Hepatocyte (in vitro differentiated cells): ENCODE results near the gene ASIP. TPM values are rescaled to one million over a fixed set of nuclear protein-coding genes. Genes with fewer than 3 reads are reported as not detected.

Experiments
- DNase-seq: peaks from one replicate; pipeline ENCODE4 v3.0.0-alpha.2; 2016; ENCODE audit warnings: low spot score
- H2AFZ ChIP-seq: fragments of 200-600 bp; sonication (generic); 2 replicates; pipeline ENCODE4 v1.6.0; 2016; ENCODE audit warnings: antibody characterized with exemption, mild to moderate bottlenecking
- H3K27ac ChIP-seq: fragments of 200-600 bp; sonication (generic); 2 replicates; pipeline ENCODE4 v1.5.1; 2016; ENCODE audit warnings: mild to moderate bottlenecking
- H3K27me3 ChIP-seq: fragments of 200-600 bp; sonication (generic); 2 replicates; pipeline ENCODE4 v1.6.1; 2016
- H3K36me3 ChIP-seq: fragments of 200-600 bp; sonication (generic); replicated peaks from 2 replicates; pipeline ENCODE4 v1.5.1; 2016; ENCODE audit warnings: low read depth; ENCODE audit not compliant: insufficient read depth
- H3K4me1 ChIP-seq: fragments of 200-600 bp; sonication (generic); 2 replicates; pipeline ENCODE4 v1.5.1; 2016; ENCODE audit warnings: mild to moderate bottlenecking, moderate library complexity; ENCODE audit not compliant: insufficient read depth
- H3K4me2 ChIP-seq: fragments of 200-600 bp; sonication (generic); 2 replicates; pipeline ENCODE4 v1.6.0; 2016
- H3K4me3 ChIP-seq: fragments of 200-600 bp; sonication (generic); 2 replicates; pipeline ENCODE4 v1.5.1; 2016; ENCODE audit warnings: mild to moderate bottlenecking
- H3K79me2 ChIP-seq: fragments of 200-600 bp; sonication (generic); 2 replicates; pipeline ENCODE4 v1.6.0; 2017; ENCODE audit warnings: mild to moderate bottlenecking
- H3K9me2 ChIP-seq: fragments of 200-600 bp; sonication (generic); replicated peaks from 2 replicates; pipeline ENCODE4 v1.6.0; 2017; ENCODE audit warnings: mild to moderate bottlenecking; ENCODE audit not compliant: insufficient read depth
- H3K9me3 ChIP-seq: fragments of 200-600 bp; sonication (generic); 2 replicates; pipeline ENCODE4 v1.5.1; 2016; ENCODE audit warnings: low read depth, mild to moderate bottlenecking
- H4K20me1 ChIP-seq: fragments of 200-600 bp; sonication (generic); 2 replicates; pipeline ENCODE4 v1.6.0; 2016; ENCODE audit warnings: mild to moderate bottlenecking; ENCODE audit not compliant: insufficient read depth, poor library complexity, severe bottlenecking
- CTCF ChIP-seq: fragments of 200-600 bp; sonication (generic); IDR thresholded peaks from 2 replicates; pipeline ENCODE4 v1.5.1; 2016; ENCODE audit warnings: antibody characterized with exemption, mild to moderate bottlenecking; ENCODE audit not compliant: poor library complexity
- EZH2 ChIP-seq: fragments of 200-600 bp; sonication (generic); IDR thresholded peaks from 2 replicates; pipeline ENCODE4 v1.6.1; 2016; ENCODE audit warnings: antibody characterized with exemption, mild to moderate bottlenecking, borderline replicate concordance
- EZH2phosphoT487 ChIP-seq: fragments of 200-600 bp; sonication (generic); IDR thresholded peaks from one replicate; pipeline ENCODE4 v1.6.1; 2018; ENCODE audit warnings: antibody characterized with exemption, mild to moderate bottlenecking, low read depth, moderate library complexity; ENCODE audit not compliant: unreplicated experiment, severe bottlenecking
- WGBS: methylation state at CpG from one replicate; pipeline ENCODE4 v1.1.6; 2016; ENCODE audit warnings: low lambda C conversion rate; ENCODE audit errors: missing lambda C conversion rate; 5-methylcytosine and 5-hydroxymethylcytosine counted together
- polyA plus RNA-seq: library from polyadenylated mRNA; unstranded; fragments of >200 nt; fragmentation: Nextera tagmentation; extraction: Ambion mirVana; gene quantifications from 2 replicates; pipeline ENCODE4 v1.2.1, GENCODE V29; 2016
- total RNA-seq: library from RNA; depleted of rRNA; stranded (reverse); fragments of >200 nt; gene quantifications from 2 replicates; pipeline ENCODE4 v1.2.3, GENCODE V29; 2014

ASIP gene
- total RNA-seq (not detected in 2 replicates), polyA plus RNA-seq (2.3 and 3.3 TPM in 2 replicates)

- H3K36me3 ChIP-seq = no peaks in the 10 kb centered on the region
- H2AFZ ChIP-seq = no peak within 1 kb of the TSS
- DNase-seq = no peak
- TF ChIP-seq EZH2phosphoT487 (no peak), CTCF (no peak), EZH2 (no peak)
- H3K4me1 ChIP-seq = no peaks in the 10 kb centered on the region
- H3K27ac ChIP-seq = no peak within 1 kb of the TSS
- H3K9me2 ChIP-seq = no peaks in the 10 kb centered on the region
- H3K79me2 ChIP-seq = no peaks in the 10 kb centered on the region
- WGBS = 79% methylated on average over 9 of the region's 9 CpGs
- no peaks in the 10 kb centered on the region for H3K9me3 ChIP-seq
- H3K27me3 ChIP-seq = no peaks in the 10 kb centered on the region
- H3K4me2 ChIP-seq = no peak within 1 kb of the TSS
- H4K20me1 ChIP-seq = no peaks in the 10 kb centered on the region
- H3K4me3 ChIP-seq = no peak within 1 kb of the TSS
Observed at GRCh38 chr20:34240693-34241615, at the start of gene ASIP. Gene ASIP (plus strand): TSS chr20:34241423. CDS start chr20:34260375, 18,952 bp downstream.

GRCh38 chr20:34193051-34193450 lies 48.2 kb upstream of the ASIP start:
- Histone ChIP-seq H2AFZ (no peak overlapping the region), H3K4me1 (no peaks in the 10 kb centered on the region), H3K9me2 (no peaks in the 10 kb centered on the region), H3K9me3 (no peaks in the 10 kb centered on the region), H3K27me3 (no peaks in the 10 kb centered on the region), H3K36me3 (no peaks in the 10 kb centered on the region), H3K27ac (no peak overlapping the region), H3K79me2 (no peaks in the 10 kb centered on the region), H3K4me2 (no peak overlapping the region), H4K20me1 (no peaks in the 10 kb centered on the region), H3K4me3 (no peak overlapping the region)
- no peak for DNase-seq
- TF ChIP-seq EZH2phosphoT487 (no peak), CTCF (no peak)
- WGBS = 55% methylated on average over 3 of the region's 3 CpGs

DNA sequence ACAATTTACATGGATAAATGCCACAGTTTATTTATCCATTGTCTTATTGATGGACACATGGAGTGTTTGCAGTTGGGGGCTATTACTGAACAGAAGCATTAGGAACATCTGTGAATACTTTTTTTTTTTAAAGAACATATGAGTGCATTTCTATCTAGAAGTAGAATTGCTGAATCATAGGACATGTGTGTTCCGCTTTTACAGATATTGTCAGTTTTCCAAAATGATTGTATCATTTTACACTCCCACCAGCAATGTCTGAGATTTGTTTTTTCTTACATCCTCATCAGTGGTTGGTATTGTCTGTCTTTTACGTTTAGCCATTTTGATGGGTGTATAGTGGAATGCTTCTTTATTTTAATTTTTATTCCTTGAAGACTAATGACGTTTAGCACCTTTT lies 42.0 kb upstream of the ASIP start:
- Histone ChIP-seq H3K9me3 (no peaks in the 10 kb centered on the region), H2AFZ (no peak overlapping the region), H3K4me2 (no peak overlapping the region), H3K36me3 (no peaks in the 10 kb centered on the region), H3K27ac (no peak overlapping the region), H3K79me2 (no peaks in the 10 kb centered on the region), H3K9me2 (no peaks in the 10 kb centered on the region), H3K27me3 (no peaks in the 10 kb centered on the region), H3K4me3 (no peak overlapping the region), H4K20me1 (no peaks in the 10 kb centered on the region), H3K4me1 (no peaks in the 10 kb centered on the region)
- TF ChIP-seq CTCF (no peak), EZH2 (no peak)
- WGBS = 76% methylated on average over 3 of the region's 3 CpGs
- DNase-seq = no peak
